ENCODE results near the gene B4GALT7. TPM values are rescaled to one million over a fixed set of nuclear protein-coding genes. Genes with fewer than 3 reads are reported as not detected.

B4GALT7 gene
- total and polyA plus RNA-seq, 8 donors, result 19.8 to 27.4 (median 23.2) TPM

- TF ChIP-seq, protein P1, sequence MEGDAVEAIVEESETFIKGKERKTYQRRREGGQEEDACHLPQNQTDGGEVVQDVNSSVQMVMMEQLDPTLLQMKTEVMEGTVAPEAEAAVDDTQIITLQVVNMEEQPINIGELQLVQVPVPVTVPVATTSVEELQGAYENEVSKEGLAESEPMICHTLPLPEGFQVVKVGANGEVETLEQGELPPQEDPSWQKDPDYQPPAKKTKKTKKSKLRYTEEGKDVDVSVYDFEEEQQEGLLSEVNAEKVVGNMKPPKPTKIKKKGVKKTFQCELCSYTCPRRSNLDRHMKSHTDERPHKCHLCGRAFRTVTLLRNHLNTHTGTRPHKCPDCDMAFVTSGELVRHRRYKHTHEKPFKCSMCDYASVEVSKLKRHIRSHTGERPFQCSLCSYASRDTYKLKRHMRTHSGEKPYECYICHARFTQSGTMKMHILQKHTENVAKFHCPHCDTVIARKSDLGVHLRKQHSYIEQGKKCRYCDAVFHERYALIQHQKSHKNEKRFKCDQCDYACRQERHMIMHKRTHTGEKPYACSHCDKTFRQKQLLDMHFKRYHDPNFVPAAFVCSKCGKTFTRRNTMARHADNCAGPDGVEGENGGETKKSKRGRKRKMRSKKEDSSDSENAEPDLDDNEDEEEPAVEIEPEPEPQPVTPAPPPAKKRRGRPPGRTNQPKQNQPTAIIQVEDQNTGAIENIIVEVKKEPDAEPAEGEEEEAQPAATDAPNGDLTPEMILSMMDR (IDR thresholded peaks at IDR 0.05), result no peak
Measured at GRCh38 chr5:177592905-177593304, 7.0 kb upstream of the B4GALT7 start.

DNA sequence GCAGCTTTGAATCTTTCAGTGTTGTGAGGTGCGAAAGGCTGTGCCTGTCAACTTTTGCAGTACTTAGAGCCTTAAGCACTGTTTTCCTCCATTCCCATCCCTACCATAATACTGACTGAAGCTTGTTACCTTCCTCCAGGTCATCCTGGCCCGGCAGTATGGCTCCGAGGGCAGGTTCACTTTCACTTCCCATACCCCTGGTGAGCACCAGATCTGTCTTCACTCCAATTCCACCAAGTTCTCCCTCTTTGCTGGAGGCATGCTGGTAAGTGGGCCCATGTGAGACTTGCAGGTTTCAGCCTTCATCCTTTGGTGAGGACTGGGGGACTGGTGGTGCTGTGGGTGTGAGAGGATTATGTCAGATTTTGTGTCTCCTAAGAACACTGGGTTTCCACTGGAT is 6.4 kb upstream of the B4GALT7 start:
- ATAC-seq (no peak), DNase-seq (peak in 1 of 4 donors; percentile 1)
- Histone ChIP-seq H3K36me3 (peaks cover 0 to 40% of the 10 kb centered on the region in 2 donors), H3K27me3 (peaks cover 0 to 22% of the 10 kb centered on the region in 2 donors), H3K27ac (no peak overlapping the region), H3K4me3 (peak overlapping the region in 1 of 2 donors; percentile 99), H3K4me1 (peaks cover 9 to 28% of the 10 kb centered on the region in 2 donors), H3K9me3 (no peaks in the 10 kb centered on the region)
- TF ChIP-seq, protein P1 (IDR thresholded peaks at IDR 0.05), result no peak
- intact Hi-C loops (cut with DNase I), result no loop called here

More at GRCh38 chr5:177592905-177593304, 7.0 kb upstream of the B4GALT7 start:
- Histone ChIP-seq H3K27me3 (peaks cover 0 to 22% of the 10 kb centered on the region in 2 donors), H3K9me3 (no peaks in the 10 kb centered on the region), H3K4me3 (peak overlapping the region; percentile 97 to 99), H3K27ac (peak overlapping the region in 1 of 2 donors; percentile 84), H3K36me3 (peaks cover 0 to 40% of the 10 kb centered on the region in 2 donors), H3K4me1 (peaks cover 9 to 24% of the 10 kb centered on the region in 2 donors)
- ATAC-seq (no peak), DNase-seq (peak in 1 of 4 donors; percentile 9)
- intact Hi-C loops (cut with DNase I), result no loop called here

DNA sequence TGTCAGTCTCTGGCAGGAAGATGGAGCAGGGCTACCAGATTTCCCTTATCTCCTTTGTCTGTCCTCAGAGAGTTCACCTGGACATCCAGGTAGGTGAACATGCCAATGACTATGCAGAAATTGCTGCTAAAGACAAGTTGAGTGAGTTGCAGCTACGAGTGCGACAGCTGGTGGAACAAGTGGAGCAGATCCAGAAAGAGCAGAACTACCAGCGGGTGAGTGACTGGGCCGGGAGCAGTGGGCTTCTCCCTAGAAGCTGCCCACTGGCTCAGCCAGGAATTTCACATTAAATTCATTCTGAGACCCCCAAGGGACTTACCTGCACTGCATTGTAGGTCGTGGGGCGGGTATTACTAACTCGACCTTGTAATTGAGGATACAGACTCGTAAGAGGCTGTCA is 5.9 kb upstream of the B4GALT7 start:
- H3K4me3 ChIP-seq, result no peak overlapping the region
- H3K36me3 ChIP-seq, result peaks cover 0 to 40% of the 10 kb centered on the region in 2 donors
- TF ChIP-seq, protein P1 (IDR thresholded peaks at IDR 0.05), result no peak
- no peak overlapping the region for H3K27ac ChIP-seq
- DNase-seq (peak in 1 of 4 donors; percentile 25), ATAC-seq (no peak)
- H3K27me3 ChIP-seq, result peaks cover 0 to 21% of the 10 kb centered on the region in 2 donors
- intact Hi-C loops (cut with DNase I), result no loop called here
- H3K4me1 ChIP-seq, result peaks cover 10 to 33% of the 10 kb centered on the region in 2 donors
- H3K9me3 ChIP-seq, result no peaks in the 10 kb centered on the region

GRCh38 chr5:177595026-177595585 is 4.8 kb upstream of the B4GALT7 start:
- Histone ChIP-seq H3K27ac (no peak overlapping the region), H3K4me3 (no peak overlapping the region), H3K27me3 (peaks cover 0 to 12% of the 10 kb centered on the region in 2 donors), H3K4me1 (peaks cover 11 to 35% of the 10 kb centered on the region in 2 donors), H3K36me3 (peaks cover 0 to 40% of the 10 kb centered on the region in 2 donors), H3K9me3 (no peaks in the 10 kb centered on the region)
- peak in 1 of 4 donors; percentile 16 for DNase-seq
- TF ChIP-seq, protein P1 (IDR thresholded peaks at IDR 0.05), result no peak
- ATAC-seq, result no peak
- intact Hi-C loops (cut with DNase I), result no loop called here

- no peak overlapping the region for H3K4me3 ChIP-seq
- TF ChIP-seq, protein P1 (IDR thresholded peaks at IDR 0.05), result no peak
- H3K4me1 ChIP-seq, result peaks cover 18 to 44% of the 10 kb centered on the region in 2 donors
- peaks cover 0 to 40% of the 10 kb centered on the region in 2 donors for H3K36me3 ChIP-seq
- intact Hi-C loops (cut with DNase I), result no loop called here
- DNase-seq (peak in 1 of 4 donors; percentile 20), ATAC-seq (no peak)
- no peak overlapping the region for H3K27ac ChIP-seq
- H3K27me3 ChIP-seq, result peaks cover 0 to 2% of the 10 kb centered on the region in 2 donors
- H3K9me3 ChIP-seq, result no peaks in the 10 kb centered on the region
Measured at GRCh38 chr5:177595991-177596774, 3.7 kb upstream of the B4GALT7 start.
